Measurements from ENCODE around the gene DUSP2.

GRCh38 chr2:96097951-96098823 lies 47.1 kb downstream of the DUSP2 start:
- TF ChIP-seq, protein P1, sequence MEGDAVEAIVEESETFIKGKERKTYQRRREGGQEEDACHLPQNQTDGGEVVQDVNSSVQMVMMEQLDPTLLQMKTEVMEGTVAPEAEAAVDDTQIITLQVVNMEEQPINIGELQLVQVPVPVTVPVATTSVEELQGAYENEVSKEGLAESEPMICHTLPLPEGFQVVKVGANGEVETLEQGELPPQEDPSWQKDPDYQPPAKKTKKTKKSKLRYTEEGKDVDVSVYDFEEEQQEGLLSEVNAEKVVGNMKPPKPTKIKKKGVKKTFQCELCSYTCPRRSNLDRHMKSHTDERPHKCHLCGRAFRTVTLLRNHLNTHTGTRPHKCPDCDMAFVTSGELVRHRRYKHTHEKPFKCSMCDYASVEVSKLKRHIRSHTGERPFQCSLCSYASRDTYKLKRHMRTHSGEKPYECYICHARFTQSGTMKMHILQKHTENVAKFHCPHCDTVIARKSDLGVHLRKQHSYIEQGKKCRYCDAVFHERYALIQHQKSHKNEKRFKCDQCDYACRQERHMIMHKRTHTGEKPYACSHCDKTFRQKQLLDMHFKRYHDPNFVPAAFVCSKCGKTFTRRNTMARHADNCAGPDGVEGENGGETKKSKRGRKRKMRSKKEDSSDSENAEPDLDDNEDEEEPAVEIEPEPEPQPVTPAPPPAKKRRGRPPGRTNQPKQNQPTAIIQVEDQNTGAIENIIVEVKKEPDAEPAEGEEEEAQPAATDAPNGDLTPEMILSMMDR (IDR thresholded peaks at IDR 0.05; ENCODE audit: low read depth, low read length), result no peak
- TF ChIP-seq, protein P2, sequence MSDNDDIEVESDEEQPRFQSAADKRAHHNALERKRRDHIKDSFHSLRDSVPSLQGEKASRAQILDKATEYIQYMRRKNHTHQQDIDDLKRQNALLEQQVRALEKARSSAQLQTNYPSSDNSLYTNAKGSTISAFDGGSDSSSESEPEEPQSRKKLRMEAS (IDR thresholded peaks at IDR 0.05; ENCODE audit: low read depth, low read length), result no peak
- TF ChIP-seq POLR2A (IDR thresholded peaks at IDR 0.05; ENCODE audit: extremely low read depth, insufficient read length), result no peak
